Choroid plexus epithelial cell (primary cell): ENCODE data around the gene TTC34.

ENCODE experiments used
- DNase-seq: peaks from one replicate; pipeline ENCODE4 v3.0.0-alpha.2; 2010; ENCODE audit warnings: low read depth
- H3K4me3 ChIP-seq: 2 replicates; pipeline ENCODE4 v1.5.1; 2011; ENCODE audit warnings: low read depth, mild to moderate bottlenecking, control low read depth, low read length, moderate library complexity
- CTCF ChIP-seq: conservative IDR thresholded peaks from 2 replicates; pipeline ENCODE4 v1.5.1; 2011; ENCODE audit warnings: low read depth, mild to moderate bottlenecking, control low read depth, inconsistent platforms, low read length, moderate library complexity

The TTC34 gene

GRCh38 chr1:2811533-2811918 is 10.0 kb upstream of the TTC34 start:
- no peak overlapping the region for H3K4me3 ChIP-seq
- no peak for TF ChIP-seq CTCF
- DNase-seq: no peak

GRCh38 chr1:2810899-2811532 is 9.5 kb upstream of the TTC34 start:
- no peak for DNase-seq
- no peak for TF ChIP-seq CTCF
- no peak overlapping the region for H3K4me3 ChIP-seq

- TF ChIP-seq CTCF: no peak
- no peak overlapping the region for H3K4me3 ChIP-seq
- no peak for DNase-seq
Measured at GRCh38 chr1:2810281-2810680, 8.8 kb upstream of the TTC34 start.

DNA sequence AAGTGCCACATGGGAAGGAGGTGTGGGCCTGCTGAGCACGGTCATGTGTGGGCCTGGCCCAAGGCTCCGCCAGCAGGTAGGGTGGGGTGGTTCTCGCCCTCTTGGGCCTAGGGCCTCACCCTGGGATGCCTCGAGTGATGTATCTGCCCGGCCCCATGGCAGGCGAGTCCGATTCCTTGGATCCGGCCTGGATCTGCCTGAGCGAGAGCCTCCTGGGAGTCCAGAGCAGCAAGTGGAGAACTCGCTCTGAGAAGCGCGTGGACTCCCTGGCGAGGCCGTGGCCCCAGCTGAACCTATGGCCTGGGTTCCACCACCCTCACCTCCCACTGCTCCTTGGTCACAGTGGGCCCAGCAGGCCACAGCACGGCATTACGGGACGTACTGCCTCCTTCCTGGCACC is 8.2 kb upstream of the TTC34 start:
- no peak for TF ChIP-seq CTCF
- DNase-seq: no peak
- H3K4me3 ChIP-seq: no peak overlapping the region

- no peak for TF ChIP-seq CTCF
- no peak overlapping the region for H3K4me3 ChIP-seq
- no peak for DNase-seq
Measured at GRCh38 chr1:2808831-2809605, 7.5 kb upstream of the TTC34 start.

DNA sequence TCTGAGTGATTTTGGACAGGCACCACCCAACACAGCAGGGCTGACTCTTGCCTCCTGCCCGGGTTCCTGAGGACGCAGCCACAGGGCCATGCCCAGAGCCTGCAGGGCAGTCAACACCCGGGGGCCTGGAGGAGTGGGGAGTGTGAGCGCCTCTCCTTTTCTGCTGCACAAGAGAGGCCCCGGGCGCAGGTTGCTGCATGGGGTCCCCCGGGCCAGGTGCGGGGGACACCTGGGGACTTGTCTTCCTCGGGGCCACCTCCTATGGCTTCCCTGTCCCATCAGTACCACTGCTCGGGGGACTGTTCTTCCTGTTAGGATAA is 6.9 kb upstream of the TTC34 start:
- no peak for TF ChIP-seq CTCF
- H3K4me3 ChIP-seq: no peak overlapping the region
- DNase-seq: no peak
